ENCODE measurements around the gene EMSY.

DNA sequence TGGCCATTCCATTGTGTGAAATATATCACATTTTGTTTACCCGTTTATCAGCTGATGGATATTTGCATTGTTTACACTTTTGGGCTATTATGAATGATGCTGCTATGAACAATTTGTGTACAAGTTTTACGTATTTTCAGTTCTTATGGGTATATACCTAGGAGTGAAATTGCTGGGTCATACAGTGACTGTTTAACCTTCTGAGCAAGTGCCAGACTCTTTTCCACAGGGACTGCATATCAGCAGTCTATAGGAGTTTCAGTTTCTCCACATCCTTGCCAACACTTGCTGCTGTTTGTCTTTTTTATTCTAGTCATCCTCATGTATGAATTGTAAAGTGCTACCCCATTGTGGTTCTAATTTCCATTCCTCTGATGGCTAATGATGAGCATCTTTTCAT, 108.2 kb downstream of the EMSY start:
- TF ChIP-seq, protein P1, sequence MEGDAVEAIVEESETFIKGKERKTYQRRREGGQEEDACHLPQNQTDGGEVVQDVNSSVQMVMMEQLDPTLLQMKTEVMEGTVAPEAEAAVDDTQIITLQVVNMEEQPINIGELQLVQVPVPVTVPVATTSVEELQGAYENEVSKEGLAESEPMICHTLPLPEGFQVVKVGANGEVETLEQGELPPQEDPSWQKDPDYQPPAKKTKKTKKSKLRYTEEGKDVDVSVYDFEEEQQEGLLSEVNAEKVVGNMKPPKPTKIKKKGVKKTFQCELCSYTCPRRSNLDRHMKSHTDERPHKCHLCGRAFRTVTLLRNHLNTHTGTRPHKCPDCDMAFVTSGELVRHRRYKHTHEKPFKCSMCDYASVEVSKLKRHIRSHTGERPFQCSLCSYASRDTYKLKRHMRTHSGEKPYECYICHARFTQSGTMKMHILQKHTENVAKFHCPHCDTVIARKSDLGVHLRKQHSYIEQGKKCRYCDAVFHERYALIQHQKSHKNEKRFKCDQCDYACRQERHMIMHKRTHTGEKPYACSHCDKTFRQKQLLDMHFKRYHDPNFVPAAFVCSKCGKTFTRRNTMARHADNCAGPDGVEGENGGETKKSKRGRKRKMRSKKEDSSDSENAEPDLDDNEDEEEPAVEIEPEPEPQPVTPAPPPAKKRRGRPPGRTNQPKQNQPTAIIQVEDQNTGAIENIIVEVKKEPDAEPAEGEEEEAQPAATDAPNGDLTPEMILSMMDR (IDR thresholded peaks at IDR 0.05): no peak
- no peak for TF ChIP-seq EZH2 (IDR thresholded peaks at IDR 0.05; ENCODE audit: borderline replicate concordance, insufficient read depth, low read depth, low read length, poor library complexity, severe bottlenecking)
